NCI-H1105 (cell line): ENCODE measurements around the gene AIP.
"Not testable (repeated sequence)": the region's sequence is repeated elsewhere in the genome, so short reads cannot be mapped to it uniquely, and the experiment has no call there.

Experiments
- DNase-seq: peaks from one replicate; lab custom pipeline; 2025; lab: John Stamatoyannopoulos, UW

Gene AIP

DNA sequence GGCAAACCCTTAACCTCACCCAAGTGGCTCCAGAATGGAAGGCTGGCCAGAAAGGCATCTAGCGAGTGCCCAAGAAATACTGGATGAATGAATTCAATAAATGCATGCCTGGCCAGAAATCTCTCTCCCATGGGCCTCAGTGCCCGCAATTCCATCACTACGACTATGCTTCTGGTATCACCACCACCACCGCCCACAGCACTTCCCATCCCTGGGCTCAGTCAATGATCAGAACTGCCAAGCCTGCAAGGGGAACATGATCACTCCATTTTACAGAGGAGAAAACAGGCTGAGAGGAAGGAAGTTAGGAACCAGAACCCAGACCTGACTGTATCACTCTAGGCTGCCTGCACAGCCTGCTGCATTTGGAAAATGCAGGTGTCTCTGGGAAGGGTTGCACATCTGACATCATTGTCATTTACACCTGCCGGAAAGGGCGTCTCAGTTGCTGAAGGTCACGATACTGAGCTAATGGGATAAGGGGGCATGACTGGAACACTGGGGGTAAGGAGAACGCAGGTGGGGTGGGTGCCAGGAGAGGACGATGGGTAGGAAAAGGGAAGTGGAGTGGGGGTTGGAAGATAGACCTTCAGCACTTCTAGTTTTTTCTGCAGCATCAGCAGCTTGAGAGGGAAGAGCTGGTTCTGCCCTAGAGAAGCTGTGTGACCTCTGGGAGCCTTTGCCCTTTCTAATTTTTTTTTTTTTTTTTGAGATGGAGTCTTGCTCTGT is 33.5 kb upstream of the AIP start:
- DNase-seq: no peak

DNA sequence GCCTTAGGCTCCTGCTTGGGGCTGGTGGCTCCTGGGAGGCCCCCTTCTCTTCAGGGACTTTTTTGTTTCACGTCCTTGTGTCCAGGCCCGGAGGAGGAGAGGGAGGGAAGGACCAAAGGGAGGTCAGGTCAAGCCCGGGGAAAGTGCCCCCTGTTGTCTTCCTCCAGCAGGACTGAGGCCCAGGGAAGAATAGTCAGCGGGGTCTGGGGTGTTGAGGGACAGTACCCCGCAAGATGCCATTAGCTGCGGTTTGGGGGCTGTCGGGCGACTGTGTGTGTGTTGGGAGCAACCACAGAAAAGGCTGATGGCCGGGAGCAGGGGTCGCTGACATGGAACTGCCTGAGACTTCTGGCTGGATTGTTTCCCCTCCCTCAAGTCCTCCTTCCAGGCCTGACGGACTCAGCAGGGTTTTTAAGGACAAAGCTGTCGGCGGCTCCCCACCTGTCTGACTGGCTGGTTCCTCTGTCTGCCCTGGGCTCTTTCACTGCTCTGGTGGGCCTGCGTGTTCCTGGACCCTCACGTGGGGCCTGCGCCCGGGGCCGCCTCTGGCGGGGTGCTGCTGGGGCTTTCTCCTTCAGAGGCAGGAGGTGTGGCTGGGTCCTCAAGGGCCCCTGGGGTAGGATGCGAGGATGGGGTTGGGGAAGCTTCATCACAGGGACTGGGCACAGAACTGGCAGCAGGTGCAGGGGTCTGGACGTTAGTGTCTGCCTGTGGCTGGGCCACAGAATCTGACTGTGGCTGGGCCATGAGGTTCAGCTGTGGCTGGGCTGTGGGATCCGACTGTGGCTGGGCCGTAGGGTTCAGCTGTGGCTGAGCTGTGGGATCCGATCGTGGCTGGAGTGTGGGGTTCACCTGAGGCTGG is 31.8 kb upstream of the AIP start:
- DNase-seq: no peak

DNA sequence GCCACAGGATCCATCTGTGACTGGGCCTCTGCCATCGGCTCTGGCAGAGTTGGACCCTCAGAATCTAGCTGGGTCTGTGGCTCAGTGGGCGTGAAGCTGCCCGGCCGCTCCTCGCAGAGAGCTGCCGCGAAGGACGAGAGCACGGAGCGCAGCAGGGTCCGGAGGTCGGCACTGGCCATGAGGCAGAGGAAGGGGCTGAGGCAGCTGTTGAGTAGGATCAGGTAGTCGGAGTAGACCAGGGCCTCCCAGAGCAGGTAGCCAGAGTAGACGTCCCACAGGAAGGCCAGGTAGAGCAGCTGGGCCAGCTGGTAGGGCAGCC is 31.2 kb upstream of the AIP start:
- no peak for DNase-seq

DNA sequence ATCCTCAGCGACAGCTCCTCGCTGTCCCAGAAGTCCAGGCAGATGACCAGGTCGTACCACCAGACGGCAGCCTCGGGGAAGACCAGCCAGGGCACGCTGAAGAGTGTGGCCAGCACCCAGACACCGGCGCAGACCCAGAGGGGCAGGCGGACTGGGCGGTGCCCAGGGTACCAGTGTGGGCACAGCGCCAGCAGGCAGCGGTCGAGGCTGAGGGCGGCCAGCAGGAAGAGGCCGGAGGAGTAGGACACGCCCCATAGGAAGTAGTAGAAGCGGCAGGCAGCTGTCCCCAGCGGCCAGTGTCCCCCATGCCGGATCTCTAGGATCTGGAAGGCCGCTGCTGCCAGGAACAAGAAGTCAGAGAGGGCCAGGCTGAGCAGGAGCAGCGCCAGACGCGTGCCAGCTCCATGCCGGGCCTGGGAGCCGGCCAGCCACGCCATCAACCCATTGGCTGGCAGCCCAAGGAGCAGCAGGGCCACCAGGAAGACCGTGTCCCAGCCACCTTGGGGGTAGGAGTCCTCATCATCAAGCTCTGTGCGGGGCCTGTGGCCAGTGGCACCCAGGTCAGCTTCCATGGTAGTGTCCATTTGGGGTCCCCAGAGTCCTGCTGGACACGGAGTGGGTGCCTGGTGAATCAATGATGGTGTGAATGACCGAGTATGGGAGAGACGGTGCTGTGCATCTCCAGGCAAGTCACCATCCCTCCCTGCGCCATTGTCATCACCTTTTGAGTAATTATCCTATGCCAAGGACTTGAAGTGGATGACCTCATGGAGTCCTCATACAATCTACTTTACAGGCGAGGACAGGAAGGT is 30.5 kb upstream of the AIP start, which contains the start of gene GPR152:
TSS of gene GPR152 (minus strand) at position 589 of the 812 bp plus-strand sequence. CDS start at position 584, 5 bp downstream.
- no peak for DNase-seq

DNA sequence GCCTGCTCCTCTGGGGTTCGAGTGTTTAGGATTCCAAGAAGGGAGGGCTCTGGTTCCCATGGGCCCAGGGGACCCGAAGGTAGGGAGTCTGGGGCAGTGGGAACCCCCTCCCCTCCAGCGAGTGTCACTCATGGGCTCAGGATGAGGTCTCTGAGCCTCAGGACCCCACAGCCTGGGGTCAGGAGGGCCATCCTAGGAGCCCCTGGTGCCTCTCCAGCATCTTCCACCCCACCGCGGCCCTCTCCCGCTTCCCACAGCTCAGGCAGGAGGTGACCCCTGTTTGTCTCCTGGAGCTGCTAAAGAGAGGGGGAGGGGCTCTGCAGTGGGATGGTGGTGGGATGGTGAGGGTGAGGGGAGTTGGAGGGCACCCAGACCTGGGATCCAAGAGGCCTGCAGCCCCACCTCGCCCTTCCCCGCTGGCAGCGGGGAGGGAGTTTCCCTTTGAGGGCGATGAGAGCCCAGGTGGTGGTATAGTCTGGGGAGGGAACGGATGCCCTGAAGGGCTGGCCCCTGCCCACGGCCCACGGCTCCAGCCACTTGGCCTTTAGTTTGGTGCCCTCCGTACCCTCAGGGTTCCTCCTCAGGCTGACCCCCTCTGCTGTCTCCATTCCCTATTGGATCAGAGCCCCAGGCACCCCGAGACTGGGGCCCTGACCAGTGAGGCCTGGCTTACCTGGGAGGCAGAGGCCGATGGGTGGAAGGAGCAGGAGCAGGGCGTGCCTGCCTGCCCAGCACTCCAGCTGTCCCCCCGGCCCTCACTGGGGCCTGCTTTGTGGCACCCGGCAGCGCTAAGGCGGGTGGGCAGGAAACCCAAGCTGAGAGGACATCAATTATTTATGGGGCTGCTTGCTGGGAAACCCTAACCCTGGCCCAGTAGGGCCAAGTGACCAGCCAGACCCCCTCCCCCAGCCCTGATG is 28.8 kb upstream of the AIP start:
- no peak for DNase-seq

DNA sequence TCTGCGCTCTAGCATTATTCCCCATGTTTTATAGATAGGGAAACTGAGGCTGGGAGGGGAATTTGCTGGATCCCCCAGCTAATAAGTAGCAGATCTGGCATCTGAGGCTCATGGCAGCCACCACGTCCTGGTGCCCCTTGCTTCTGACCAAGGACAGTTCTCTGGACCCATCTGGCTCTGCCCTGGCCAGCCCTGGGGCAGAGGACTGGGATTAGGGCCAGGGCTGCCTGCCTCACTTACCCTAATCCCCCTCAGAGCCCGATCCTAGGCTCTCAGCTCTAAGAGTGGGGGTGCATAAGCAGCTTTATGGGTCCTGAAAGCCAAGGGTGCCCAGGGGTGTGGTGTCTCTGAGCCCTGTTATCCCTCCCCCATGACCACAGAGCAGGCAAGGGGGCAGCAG is 27.8 kb upstream of the AIP start, which contains the start of gene CABP4:
TSS of gene CABP4 (plus strand) at position 301 of the 400 bp plus-strand sequence. CDS start at position 371, 70 bp downstream.
- DNase-seq: no peak

DNA sequence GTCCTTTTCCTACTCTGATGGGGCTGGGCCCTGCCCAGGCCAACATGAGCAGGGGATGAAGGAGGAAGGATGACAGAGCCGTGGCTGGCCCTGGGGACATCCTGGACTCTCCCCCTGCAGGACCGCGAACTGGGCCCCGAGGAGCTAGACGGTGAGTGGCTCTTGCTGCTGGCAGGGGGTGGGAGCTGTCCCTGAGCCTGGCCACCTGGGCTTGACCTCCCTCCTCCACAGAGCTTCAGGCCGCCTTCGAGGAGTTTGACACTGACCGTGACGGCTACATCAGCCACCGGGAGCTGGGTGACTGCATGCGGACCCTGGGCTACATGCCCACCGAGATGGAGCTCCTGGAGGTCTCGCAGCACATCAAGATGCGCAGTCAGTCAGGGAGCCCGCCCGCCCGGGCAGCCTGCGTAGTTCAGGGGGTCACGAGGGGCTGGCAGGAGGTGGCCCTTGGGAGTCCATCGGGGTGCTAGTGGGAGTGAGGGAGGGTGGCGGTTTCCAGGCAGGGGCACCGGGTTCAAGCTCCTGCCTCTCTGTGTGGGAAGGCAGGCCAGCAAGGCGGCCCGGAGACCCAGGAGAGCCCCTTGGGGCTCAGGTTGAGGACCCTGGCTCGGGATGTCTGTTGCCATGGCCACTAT is 26.6 kb upstream of the AIP start:
- DNase-seq: no peak

DNA sequence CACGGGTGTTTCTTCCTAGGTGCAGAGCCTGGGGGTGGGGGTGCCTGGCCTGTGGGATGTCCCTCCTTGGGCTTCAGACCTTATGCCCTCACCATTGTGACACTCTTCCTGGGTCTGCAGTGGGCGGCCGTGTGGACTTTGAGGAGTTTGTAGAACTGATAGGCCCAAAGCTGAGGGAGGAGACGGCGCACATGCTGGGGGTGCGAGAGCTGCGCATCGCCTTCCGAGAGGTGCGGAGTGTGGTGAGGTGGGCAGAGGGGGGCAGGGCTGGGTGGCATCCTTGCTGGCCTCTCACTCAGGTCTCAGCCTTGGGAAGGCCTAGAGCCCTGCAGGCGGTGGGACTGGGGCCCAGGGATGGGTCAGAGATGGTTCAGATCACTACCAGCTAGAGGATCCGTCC is 25.4 kb upstream of the AIP start:
- no peak for DNase-seq

DNA sequence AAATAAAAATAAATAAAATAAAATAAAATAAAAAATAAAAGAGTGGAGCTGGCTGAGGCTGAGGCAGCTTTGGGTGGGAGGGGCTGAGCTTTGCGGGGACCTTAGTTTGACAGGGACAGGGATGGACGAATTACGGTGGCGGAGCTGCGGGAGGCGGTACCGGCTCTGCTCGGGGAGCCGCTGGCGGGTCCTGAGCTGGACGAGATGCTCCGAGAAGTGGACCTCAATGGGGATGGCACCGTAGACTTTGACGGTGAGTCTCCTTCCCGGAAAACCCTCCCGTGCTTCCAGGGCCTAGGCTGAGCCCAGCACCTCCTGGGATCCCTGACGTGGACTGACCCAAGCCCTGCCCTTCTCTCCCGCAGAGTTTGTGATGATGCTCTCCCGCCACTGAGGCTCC is 24.6 kb upstream of the AIP start:
- no peak for DNase-seq

DNA sequence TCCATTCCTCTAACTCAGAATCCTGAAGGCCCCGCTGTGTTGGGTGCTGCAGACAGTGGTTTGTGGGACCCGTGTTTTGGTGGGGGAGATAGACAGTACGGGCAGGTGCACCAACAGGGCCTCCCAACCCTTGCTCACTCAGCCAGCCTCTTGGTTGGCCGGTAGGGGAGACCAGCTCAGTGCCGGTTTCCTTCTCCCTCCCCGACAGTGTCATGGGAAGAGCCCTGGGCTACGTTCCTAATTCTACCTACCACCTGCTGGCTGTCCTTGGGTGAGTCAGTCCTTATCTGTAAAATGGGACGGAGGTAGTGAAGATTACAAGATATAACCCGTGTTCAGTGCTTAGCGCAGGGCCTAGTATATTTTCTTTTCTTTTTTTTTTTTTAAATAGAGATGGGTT is 19.6 kb upstream of the AIP start:
- no peak for DNase-seq

DNA sequence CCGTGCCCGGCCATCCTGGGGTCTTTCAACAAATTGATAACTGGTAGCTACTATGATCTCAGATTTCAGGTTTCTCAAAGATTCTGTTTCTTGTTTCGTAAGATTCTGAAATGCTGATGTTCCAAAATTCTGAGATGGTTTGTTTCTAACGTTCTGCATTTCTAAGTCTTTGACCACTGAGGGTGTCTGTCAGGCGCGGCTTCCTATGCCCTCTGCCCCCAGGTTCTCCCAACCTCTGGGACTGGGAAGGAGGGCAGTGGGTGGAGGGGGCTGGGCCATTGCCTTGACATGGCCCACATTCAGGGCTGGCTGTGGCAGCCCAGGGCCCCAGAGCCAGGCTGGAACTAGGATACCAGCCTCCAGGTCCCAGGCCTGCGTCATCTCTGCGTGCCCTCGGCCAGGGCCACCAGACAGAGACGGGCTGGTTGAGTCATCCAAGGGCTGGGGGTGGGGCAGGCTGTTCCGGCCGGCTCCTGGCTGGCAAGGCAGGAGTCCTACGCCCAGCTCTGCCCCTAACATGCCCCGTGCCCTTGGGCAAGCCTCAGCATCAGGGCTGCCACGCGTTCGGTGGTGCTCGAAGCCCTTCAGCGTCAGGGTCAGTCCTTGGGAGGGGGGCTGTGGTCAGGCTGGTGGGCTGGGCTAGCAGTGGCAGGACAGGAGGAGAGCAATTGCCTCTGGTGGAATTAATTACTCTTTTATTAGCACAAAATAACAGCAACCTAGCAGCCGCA is 19.0 kb upstream of the AIP start:
- DNase-seq: no peak

DNA sequence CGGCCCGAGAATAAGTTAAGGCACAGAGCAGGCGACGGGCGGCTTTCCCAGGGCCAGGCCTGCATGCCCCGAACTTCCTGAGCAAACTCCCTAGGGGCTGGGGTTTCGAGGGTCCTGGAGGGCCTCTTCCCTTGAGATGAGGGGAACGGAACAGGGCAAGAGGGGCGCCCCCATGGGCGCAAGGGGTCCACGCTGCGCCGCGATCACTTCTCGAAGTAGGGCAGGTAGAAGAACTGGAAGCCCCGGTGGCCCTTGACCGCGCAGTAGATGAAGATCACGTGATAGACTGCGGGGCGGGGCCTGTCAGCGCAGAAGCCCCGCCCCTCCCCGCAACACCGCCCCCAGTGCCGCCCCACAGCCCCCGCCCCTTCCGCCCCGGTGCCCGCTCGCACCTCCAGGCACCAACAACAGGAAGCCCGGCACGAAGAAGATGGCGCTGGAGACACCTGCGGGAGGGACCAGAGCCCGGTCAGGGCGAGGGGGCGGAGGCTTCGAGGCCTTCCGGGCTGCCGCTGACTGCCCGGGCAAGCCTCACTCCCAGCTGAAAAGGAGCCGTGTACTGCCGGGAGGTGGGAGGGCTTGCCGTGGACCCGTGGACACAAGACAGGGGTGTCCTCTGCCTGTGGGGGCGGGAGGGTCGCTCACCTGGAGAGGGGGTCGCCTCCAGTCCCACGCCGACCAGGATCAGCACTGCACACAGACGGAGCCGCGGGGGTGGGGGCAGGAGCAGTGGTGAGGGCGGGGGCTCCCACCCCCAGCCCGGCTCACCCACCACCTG is 18.2 kb upstream of the AIP start:
- DNase-seq: peak; percentile 86

DNA sequence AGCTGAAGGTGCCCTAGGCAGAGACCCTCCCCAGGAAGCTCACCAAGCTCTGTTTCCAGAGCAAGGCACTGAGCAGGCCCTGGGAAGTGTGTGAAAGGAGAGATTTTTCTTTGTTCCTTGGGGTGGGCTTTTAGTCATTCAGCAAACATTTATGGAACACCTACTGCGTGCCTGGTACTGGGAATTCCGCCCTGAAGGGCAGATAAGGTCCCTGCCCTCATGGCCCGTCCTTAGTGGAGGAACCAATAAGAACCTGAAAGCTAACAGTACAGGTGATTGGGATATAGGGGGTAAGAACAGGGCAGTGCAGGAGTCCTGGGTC is 17.7 kb upstream of the AIP start:
- no peak for DNase-seq

DNA sequence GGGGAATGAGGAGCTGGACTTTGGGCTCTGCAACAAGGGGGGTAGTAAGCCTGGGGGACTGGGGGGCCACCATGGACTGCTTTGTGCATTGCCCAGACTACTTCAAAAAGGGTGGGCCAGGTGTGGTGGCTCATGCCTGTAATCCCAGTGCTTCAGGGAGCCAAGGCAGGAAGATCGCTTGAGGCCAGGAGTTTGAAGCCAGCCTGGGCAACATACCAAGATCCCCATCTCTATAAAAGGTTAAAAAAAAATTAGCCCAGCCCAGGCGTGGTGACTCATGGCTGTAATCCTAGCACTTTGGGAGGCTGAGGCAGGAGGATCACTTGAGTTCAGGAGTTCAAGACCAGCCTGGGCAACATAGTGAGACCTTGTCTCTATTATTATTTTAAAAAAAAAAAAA is 17.3 kb upstream of the AIP start:
- not testable (repeated sequence) for DNase-seq

DNA sequence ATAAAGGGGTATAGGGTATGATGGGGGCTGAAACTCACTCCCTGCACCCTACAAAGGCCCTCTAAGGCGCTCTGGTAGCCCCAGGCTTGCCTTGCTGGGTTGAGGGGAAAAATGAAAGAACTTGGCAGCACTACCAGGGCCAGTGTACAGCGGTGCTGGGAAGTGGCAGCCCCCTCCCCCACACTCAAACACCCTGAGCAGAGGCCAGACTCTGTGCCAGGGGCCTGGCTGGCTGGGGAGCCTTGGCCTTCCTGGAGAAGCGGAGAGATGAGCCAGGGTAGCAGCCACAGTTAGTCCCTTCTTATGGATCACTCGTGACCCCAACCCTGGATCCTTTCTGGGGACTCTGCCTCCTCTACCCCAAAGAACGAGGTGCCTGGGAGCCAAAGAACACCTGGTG is 16.5 kb upstream of the AIP start:
- DNase-seq: no peak

DNA sequence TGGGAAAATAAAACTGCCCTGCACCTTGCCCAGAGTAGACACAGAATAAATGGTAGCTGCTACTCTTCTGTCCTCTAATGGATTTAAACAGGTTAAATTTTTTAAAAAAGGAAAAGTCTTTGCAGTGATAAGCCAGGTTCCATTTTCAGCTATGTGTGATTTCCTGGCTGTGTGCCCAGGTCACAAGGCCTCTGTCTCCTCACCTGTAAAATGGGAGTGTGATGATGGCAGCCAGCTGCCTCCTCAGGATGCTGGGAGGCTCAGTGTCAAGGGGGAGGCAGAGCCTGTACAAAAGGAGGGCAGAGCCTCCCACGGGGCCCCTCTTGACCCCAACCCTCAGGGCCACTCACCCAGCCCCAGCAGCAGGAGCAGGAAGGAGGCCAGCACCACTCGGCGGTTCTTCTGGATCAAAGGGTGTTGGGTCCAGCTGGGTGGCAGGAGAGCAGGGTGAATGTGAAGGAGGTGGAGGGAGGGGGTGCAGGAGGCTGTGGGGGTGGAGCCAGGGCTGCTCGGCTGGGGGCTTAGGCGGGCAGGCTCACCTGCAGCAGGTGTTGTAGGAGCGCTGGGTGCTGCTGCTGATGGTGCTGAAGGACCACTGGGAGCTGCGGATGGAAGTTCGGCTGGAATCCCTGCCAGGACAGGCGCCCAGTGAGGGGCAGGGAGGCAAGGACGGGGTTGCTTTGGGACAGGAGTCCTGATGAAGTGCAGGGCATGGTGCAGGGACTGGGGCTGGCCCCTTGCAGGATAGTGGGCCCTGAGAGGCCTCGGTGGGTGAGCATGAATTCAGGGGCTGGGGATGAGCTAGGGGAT is 15.7 kb upstream of the AIP start:
- DNase-seq: no peak

DNA sequence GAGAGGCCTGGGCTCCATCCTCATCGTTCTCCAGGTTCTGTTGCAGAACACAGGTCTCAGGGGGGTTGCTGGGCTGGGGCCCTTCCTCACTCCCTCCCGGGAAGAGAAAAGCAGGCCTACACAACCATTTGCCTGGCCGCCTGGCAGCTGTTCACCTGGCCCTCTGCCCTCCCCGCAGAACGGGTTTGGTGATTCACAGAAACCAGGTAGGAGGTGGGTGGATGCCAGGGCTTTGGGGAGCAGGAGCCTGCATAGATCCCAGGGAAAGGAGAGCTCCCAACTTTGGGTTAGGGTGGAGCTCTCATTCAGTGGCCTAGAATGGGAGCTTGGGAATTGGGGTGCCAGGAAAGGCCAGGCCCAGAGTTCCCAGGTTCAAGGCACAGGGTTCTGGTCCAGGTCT is 14.8 kb upstream of the AIP start:
- DNase-seq: peak; percentile 47

DNA sequence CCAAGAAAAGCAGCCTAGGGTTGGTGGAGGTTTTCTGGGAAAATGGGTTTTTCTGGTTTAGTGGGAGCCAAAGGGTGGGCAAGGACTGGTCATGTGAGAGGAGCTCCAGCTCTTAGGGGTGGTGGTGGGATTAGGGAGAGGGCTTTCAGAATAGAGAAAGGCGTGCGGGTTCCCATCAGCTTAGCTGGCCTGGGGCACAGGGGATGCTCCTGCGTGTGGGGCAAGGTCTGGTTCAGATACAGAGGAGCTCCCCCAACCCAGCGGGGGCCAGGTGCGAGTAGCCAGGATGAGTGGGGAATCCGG is 14.4 kb upstream of the AIP start:
- DNase-seq: no peak
